ENCODE data around the gene COL6A1.
"Not testable (repeated sequence)": the region's sequence is repeated elsewhere in the genome, so short reads cannot be mapped to it uniquely, and the experiment has no call there.

COL6A1 gene

GRCh38 chr21:46041183-46041582, 59.6 kb downstream of the COL6A1 start:
- H3K27me3 ChIP-seq = no peaks in the 10 kb centered on the region
- no peak overlapping the region for H3K4me3 ChIP-seq
- no peaks in the 10 kb centered on the region; a peak in 1 of 22 replicates for H4K20me1 ChIP-seq
- H3K4me1 ChIP-seq = peaks cover 3 to 22% (median 15%) of the 10 kb centered on the region in 10 experiments; a peak in 19 of 20 replicates
- no peaks in the 10 kb centered on the region for H3K36me3 ChIP-seq
- no peak overlapping the region for H3K4me2 ChIP-seq
- no peak for TF ChIP-seq Cebpa-rat (IDR thresholded peaks at IDR 0.05)
- H3K9me3 ChIP-seq (replicated peaks in 1 of 11) = no peaks in the 10 kb centered on the region
- H3K9ac ChIP-seq = no peak overlapping the region
- H3K27ac ChIP-seq = no peak overlapping the region

- H3K27me3 ChIP-seq = no peaks in the 10 kb centered on the region
- peaks cover 8 to 22% (median 19%) of the 10 kb centered on the region in 10 experiments; a peak in 19 of 20 replicates for H3K4me1 ChIP-seq
- H3K27ac ChIP-seq = no peak overlapping the region
- no peak for TF ChIP-seq Cebpa-rat (IDR thresholded peaks at IDR 0.05)
- no peak overlapping the region for H3K4me3 ChIP-seq
- H3K9ac ChIP-seq = no peak overlapping the region
- no peaks in the 10 kb centered on the region for H3K36me3 ChIP-seq
- no peaks in the 10 kb centered on the region for H3K9me3 ChIP-seq (replicated peaks in 1 of 11)
- peaks cover 0 to 3% (median 0%) of the 10 kb centered on the region in 11 experiments; a peak in 2 of 22 replicates for H4K20me1 ChIP-seq
- H3K4me2 ChIP-seq = no peak overlapping the region
These were observed 63.6 kb downstream of the COL6A1 start for GRCh38 chr21:46045154-46045553.

GRCh38 chr21:46046471-46046870, 64.9 kb downstream of the COL6A1 start:
- no peaks in the 10 kb centered on the region for H3K36me3 ChIP-seq
- H3K27ac ChIP-seq = no peak overlapping the region
- TF ChIP-seq Cebpa-rat (IDR thresholded peaks at IDR 0.05) = no peak
- no peak overlapping the region for H3K4me3 ChIP-seq
- peaks cover 0 to 8% (median 0%) of the 10 kb centered on the region in 11 experiments; a peak in 3 of 22 replicates for H4K20me1 ChIP-seq
- no peaks in the 10 kb centered on the region for H3K27me3 ChIP-seq
- H3K4me1 ChIP-seq = peaks cover 9 to 27% (median 19%) of the 10 kb centered on the region in 10 experiments; a peak in 19 of 20 replicates
- no peak overlapping the region for H3K9ac ChIP-seq
- peak overlapping the region in 3 of 11 experiments; percentile 12 to 40 (median 31); a peak in 4 of 22 replicates for H3K4me2 ChIP-seq
- no peaks in the 10 kb centered on the region for H3K9me3 ChIP-seq (replicated peaks in 1 of 11)

GRCh38 chr21:46046906-46047305, 65.3 kb downstream of the COL6A1 start:
- not testable (repeated sequence) for H3K27ac ChIP-seq; H3K9me3 ChIP-seq (replicated peaks in 1 of 11); H3K36me3 ChIP-seq; H3K27me3 ChIP-seq; H3K9ac ChIP-seq; H3K4me3 ChIP-seq; H4K20me1 ChIP-seq
- Histone ChIP-seq H3K4me1 (peaks cover 9 to 27% (median 19%) of the 10 kb centered on the region in 10 experiments; a peak in 19 of 20 replicates), H3K4me2 (peak overlapping the region in 3 of 11 experiments; percentile 12 to 40 (median 31); a peak in 3 of 22 replicates)

- no peak overlapping the region for H3K27ac ChIP-seq
- peaks cover 0 to 8% (median 0%) of the 10 kb centered on the region in 11 experiments; a peak in 4 of 22 replicates for H4K20me1 ChIP-seq
- H3K36me3 ChIP-seq = no peaks in the 10 kb centered on the region
- peaks cover 0 to 20% (median 9%) of the 10 kb centered on the region in 11 experiments; a peak in 13 of 22 replicates for H3K27me3 ChIP-seq
- TF ChIP-seq Cebpa-rat (IDR thresholded peaks at IDR 0.05) = no peak
- peaks cover 9 to 27% (median 19%) of the 10 kb centered on the region in 10 experiments; a peak in 19 of 20 replicates for H3K4me1 ChIP-seq
- H3K9me3 ChIP-seq (replicated peaks in 1 of 11) = no peaks in the 10 kb centered on the region; a peak in 1 of 22 replicates
- no peak overlapping the region for H3K9ac ChIP-seq
- H3K4me3 ChIP-seq = no peak overlapping the region; a peak in 1 of 20 replicates
- H3K4me2 ChIP-seq = peak overlapping the region; percentile 29 to 76 (median 61); a peak in 20 of 22 replicates
These were observed 67.6 kb downstream of the COL6A1 start for GRCh38 chr21:46048926-46049889.

- Histone ChIP-seq H3K4me2 (peak overlapping the region; percentile 29 to 76 (median 61); a peak in 20 of 22 replicates), H3K4me1 (peaks cover 9 to 27% (median 19%) of the 10 kb centered on the region in 10 experiments; a peak in 19 of 20 replicates), H3K27me3 (peaks cover 0 to 20% (median 9%) of the 10 kb centered on the region in 11 experiments; a peak in 13 of 22 replicates), H3K4me3 (no peak overlapping the region; a peak in 1 of 20 replicates), H3K36me3 (no peaks in the 10 kb centered on the region), H3K9ac (no peak overlapping the region), H4K20me1 (peaks cover 0 to 8% (median 0%) of the 10 kb centered on the region in 11 experiments; a peak in 4 of 22 replicates), H3K27ac (no peak overlapping the region), H3K9me3 (replicated peaks in 1 of 11) (no peaks in the 10 kb centered on the region; a peak in 1 of 22 replicates)
- no peak for TF ChIP-seq Cebpa-rat (IDR thresholded peaks at IDR 0.05)
These were observed 68.5 kb downstream of the COL6A1 start for GRCh38 chr21:46049890-46050667.

- H4K20me1 ChIP-seq = peaks cover 0 to 10% (median 3%) of the 10 kb centered on the region in 11 experiments; a peak in 7 of 22 replicates
- no peak overlapping the region for H3K9ac ChIP-seq
- no peak for TF ChIP-seq Cebpa-rat (IDR thresholded peaks at IDR 0.05)
- H3K27ac ChIP-seq = no peak overlapping the region
- peaks cover 0 to 25% (median 13%) of the 10 kb centered on the region in 11 experiments; a peak in 15 of 22 replicates for H3K27me3 ChIP-seq
- no peaks in the 10 kb centered on the region for H3K36me3 ChIP-seq
- no peaks in the 10 kb centered on the region; a peak in 1 of 22 replicates for H3K9me3 ChIP-seq (replicated peaks in 1 of 11)
- peak overlapping the region in 6 of 11 experiments; percentile 58 to 76 (median 66); a peak in 9 of 22 replicates for H3K4me2 ChIP-seq
- peaks cover 9 to 27% (median 20%) of the 10 kb centered on the region in 10 experiments; a peak in 19 of 20 replicates for H3K4me1 ChIP-seq
- no peak overlapping the region for H3K4me3 ChIP-seq
These were observed 69.3 kb downstream of the COL6A1 start for GRCh38 chr21:46050668-46051378.

GRCh38 chr21:46051379-46051770, 69.8 kb downstream of the COL6A1 start:
- H3K36me3 ChIP-seq = no peaks in the 10 kb centered on the region
- no peak overlapping the region for H3K27ac ChIP-seq
- H4K20me1 ChIP-seq = peaks cover 0 to 15% (median 7%) of the 10 kb centered on the region in 11 experiments; a peak in 10 of 22 replicates
- TF ChIP-seq Cebpa-rat (IDR thresholded peaks at IDR 0.05) = no peak
- H3K4me3 ChIP-seq = no peak overlapping the region
- peaks cover 13 to 32% (median 25%) of the 10 kb centered on the region in 10 experiments for H3K4me1 ChIP-seq
- H3K4me2 ChIP-seq = no peak overlapping the region
- H3K27me3 ChIP-seq = peaks cover 1 to 30% (median 19%) of the 10 kb centered on the region in 11 experiments; a peak in 18 of 22 replicates
- no peak overlapping the region for H3K9ac ChIP-seq
- no peaks in the 10 kb centered on the region; a peak in 1 of 22 replicates for H3K9me3 ChIP-seq (replicated peaks in 1 of 11)
